KG1 (cell line): ENCODE results near the gene FERD3L.

Experiments used
- DNase-seq: peaks from one replicate; lab custom pipeline; 2025; lab: John Stamatoyannopoulos, UW

FERD3L gene

DNA sequence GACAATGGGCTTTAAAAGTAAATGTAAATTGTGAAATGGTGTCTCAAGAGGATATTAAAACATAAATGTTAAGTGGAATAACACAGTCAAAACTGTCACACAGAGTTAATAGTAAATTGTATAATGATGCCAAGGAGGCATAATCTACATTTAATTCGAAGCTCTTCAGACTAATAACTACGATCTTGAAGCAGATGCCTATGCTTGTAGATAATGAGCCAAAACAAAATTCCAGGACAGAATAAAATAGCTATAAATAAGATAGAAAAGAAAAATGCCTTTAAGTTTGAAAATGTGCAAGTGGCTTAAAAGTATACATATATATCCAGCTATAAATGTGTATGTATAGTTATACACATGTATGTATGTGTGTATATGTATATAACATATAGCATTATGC lies 45.3 kb downstream of the FERD3L start:
- no peak for DNase-seq

DNA sequence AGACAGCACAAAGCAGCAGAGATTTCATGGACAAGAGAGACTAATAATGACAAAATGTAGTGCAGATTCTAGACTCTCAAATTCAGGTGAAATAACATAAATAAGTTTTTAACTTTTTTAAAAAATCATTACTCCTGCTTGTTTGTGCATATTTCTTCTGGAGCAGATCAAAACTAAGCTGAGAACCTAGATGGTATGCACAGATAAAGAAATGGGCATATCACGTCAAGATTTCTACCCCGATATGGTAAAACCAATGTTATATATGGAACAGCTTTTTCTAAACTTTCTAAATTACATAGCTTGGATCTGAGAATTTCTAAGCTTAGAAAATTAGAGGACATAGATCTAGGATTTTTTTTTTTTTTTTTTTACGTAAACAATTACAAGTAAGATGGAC lies 46.0 kb downstream of the FERD3L start:
- no peak for DNase-seq

DNA sequence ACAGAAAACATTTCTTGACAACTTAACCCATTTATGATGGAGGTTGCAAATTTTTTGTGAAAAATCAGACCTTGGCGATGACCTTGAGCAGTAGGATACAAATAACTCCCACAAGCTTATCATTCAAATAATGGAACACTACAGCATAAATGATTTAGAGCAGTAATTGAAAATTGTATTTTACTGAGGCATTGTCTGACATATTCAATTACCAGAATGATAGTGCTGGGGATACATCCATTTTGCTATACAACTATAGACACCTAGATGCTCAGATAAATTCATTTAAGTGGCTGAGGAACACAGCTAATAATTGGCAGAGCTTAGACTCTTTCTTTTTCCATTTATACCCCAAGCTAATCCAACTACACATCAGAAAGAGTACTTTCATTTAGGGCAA lies 46.7 kb downstream of the FERD3L start:
- DNase-seq: no peak

DNA sequence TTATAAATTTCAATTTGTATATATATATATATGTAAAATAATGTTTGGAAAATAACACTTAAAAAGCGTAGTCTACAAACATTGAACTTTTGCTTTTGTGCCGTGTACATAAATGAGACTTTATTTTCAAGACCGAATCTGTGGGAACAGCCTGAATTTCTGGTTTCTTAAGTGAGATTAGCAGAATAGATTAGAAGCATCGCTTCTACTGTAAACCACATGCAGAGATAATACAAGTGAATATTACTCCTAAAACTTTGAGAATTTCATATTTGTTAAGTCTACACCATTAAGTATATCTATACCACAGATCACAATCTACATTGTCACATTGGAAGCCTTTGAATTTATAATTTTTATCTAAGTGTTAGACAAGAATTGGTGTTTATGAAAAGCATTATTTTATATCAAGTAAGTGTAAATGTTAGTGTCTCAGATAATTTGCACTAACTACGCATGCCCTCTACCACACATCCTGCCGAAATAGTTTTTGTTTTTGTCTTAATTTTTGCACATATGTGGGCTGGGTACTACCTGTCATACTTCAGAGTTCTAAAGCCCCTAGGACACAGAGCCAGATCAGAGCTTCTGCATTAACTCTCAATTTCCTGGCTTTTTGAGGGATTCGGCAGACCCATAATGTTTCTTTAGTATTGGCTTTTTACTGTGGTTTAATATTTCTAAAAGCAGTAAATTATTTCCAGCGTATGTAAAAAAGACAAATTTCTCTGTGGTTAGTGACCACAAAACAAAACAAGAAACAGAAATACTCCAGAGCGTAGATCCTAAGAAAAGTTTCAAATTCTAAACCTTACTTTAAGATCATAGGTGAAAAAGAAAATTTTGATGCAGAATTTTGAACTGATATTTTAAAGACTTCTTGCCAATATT lies 47.8 kb downstream of the FERD3L start:
- no peak for DNase-seq

DNA sequence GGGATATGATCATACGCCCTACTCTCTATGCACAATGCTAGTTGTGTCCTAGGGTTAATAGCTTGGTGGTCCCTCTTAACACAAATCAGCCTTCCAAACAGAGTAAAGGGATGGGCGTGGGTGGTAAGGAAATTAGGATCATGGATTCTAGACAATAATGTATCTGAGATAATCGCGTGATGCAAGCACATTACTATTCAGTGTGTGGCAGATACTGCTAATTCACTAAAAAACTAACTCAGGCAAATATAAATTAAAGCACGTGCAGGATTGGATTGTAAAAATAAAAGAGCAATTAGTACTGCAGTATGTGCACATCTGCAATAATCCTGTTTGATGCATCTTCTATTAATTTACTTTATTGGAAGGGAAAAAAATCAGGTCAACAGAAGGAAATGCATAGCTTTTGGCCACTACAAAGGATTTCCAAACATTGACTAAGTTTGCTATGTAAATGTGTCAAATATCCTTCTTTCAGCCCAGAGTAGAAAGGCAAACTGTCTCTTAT lies 49.8 kb downstream of the FERD3L start:
- no peak for DNase-seq
